HepG2 (cell line): ENCODE data around the gene DNASE2. TPM values are rescaled to one million over a fixed set of nuclear protein-coding genes. Genes with fewer than 3 reads are reported as not detected.

Experiments used
- ATF7-NPFF ChIP-seq: sonication (generic); formaldehyde crosslinking; IDR thresholded peaks from 2 replicates; pipeline ENCODE4 v1.8.1; 2023; ENCODE audit warnings: mild to moderate bottlenecking, low read depth, missing genetic modification reagents, moderate library complexity
- ELF3 ChIP-seq: IDR thresholded peaks from 2 replicates; pipeline ENCODE4 v1.6.1; 2016; ENCODE audit warnings: missing genetic modification reagents, missing compliant biosample characterization
- FOXK1 ChIP-seq: sonication (generic); formaldehyde crosslinking; IDR thresholded peaks from 2 replicates; pipeline ENCODE4 v1.4.0; 2020; ENCODE audit warnings: low read depth, missing genetic modification reagents, borderline replicate concordance
- HMGXB4 ChIP-seq, 2 experiments: sonication (generic) in 1 of 2; formaldehyde crosslinking in 1 of 2; IDR thresholded peaks; 2 replicates each; pipeline versions ENCODE4 v1.4.0 to v1.6.1; 2018 to 2020; ENCODE audit warnings: missing genetic modification reagents in 2 of 2, borderline replicate concordance in 1 of 2, low read depth in 1 of 2, mild to moderate bottlenecking in 1 of 2, missing biosample characterization in 1 of 2
- HNRNPL ChIP-seq: fragments of 200-400 bp; formaldehyde crosslinking; IDR thresholded peaks from 2 replicates; pipeline ENCODE4 v1.6.1; 2017; ENCODE audit warnings: mild to moderate bottlenecking, low read depth, low read length
- HOXA7 ChIP-seq: sonication (generic); formaldehyde crosslinking; IDR thresholded peaks from 2 replicates; pipeline ENCODE4 v1.8.1; 2022; ENCODE audit warnings: mild to moderate bottlenecking, missing genetic modification reagents, moderate library complexity
- KIAA2018 ChIP-seq: sonication (generic); formaldehyde crosslinking; IDR thresholded peaks from 2 replicates; pipeline ENCODE4 v1.5.0; 2020; ENCODE audit warnings: mild to moderate bottlenecking, missing genetic modification reagents, borderline replicate concordance
- PHF8 ChIP-seq: sonication (generic); formaldehyde crosslinking; IDR thresholded peaks from 2 replicates; pipeline ENCODE4 v1.5.0; 2020; ENCODE audit warnings: missing genetic modification reagents
- RAD51 ChIP-seq: fragments of 450-650 bp; IDR thresholded peaks from 2 replicates; pipeline ENCODE4 v1.6.1; 2016; ENCODE audit warnings: borderline replicate concordance
- SMARCE1 ChIP-seq: fragments of 450-650 bp; IDR thresholded peaks from 2 replicates; pipeline ENCODE4 v1.6.1; 2017; ENCODE audit warnings: borderline replicate concordance
- UBTF ChIP-seq: sonication (generic); formaldehyde crosslinking; IDR thresholded peaks from 2 replicates; pipeline ENCODE4 v1.4.0; 2020; ENCODE audit warnings: mild to moderate bottlenecking, missing genetic modification reagents
- ZFP41 ChIP-seq: sonication (generic); formaldehyde crosslinking; IDR thresholded peaks from 2 replicates; pipeline ENCODE4 v1.4.0; 2020; ENCODE audit warnings: mild to moderate bottlenecking, missing genetic modification reagents, borderline replicate concordance
- ZNF550 ChIP-seq: sonication (generic); formaldehyde crosslinking; IDR thresholded peaks from 2 replicates; pipeline ENCODE4 v1.4.0; 2020; ENCODE audit warnings: mild to moderate bottlenecking, missing genetic modification reagents, borderline replicate concordance
- ZNF773 ChIP-seq: sonication (generic); formaldehyde crosslinking; IDR thresholded peaks from 2 replicates; pipeline ENCODE4 v1.4.0; 2020; ENCODE audit warnings: missing genetic modification reagents, borderline replicate concordance
- ZNF792 ChIP-seq: IDR thresholded peaks from 2 replicates; pipeline ENCODE4 v1.6.1; 2016
- polyA plus RNA-seq, 8 experiments: library from polyadenylated mRNA; depleted of rRNA in 3 of 8; stranded (reverse) in 7 of 8; unstranded in 1 of 8; fragments of >200 nt; fragmentation: Illumina TruSeq in 4 of 8; extraction: Trizol in 4 of 8; gene quantifications; 2 replicates each; pipeline versions ENCODE4 v1.2.1 to v1.2.3, GENCODE V29; 2011 to 2016; ENCODE audit warnings: low read depth in 4 of 8, missing spikeins in 1 of 8, mixed read lengths in 1 of 8; ENCODE audit not compliant: insufficient read depth in 1 of 8
- total RNA-seq, 5 experiments: library from RNA; depleted of rRNA; stranded (reverse); fragments of >200 nt; fragmentation: Illumina TruSeq; extraction: Trizol; gene quantifications; 2 replicates each; pipeline ENCODE4 v1.2.3, GENCODE V29; 2016; ENCODE audit warnings: low read depth in 1 of 5

The DNASE2 gene
- total and polyA plus RNA-seq, 2 of the 13 experiments (the other 11 are each of a cell fraction or from before 2014, with no cell fraction given): 7.5 to 16.2 TPM

GRCh38 chr19:12864721-12865715 is 16.2 kb downstream of the DNASE2 start (continued):
- TF ChIP-seq HMGXB4 (CRISPR knock-in tag; IDR thresholded peaks at IDR 0.05; ENCODE audit: borderline replicate concordance in 1 of 2, low read depth in 1 of 2) (peak; percentile 29 to 41; a peak in 1 of 4 replicates), RAD51 (no peak), UBTF (CRISPR knock-in tag) (peak; percentile 59), HNRNPL (0 out of 2 replicates have a peak, but pooled peaks have one; percentile 47), HOXA7 (no peak), SMARCE1 (no peak), ELF3 (peak; percentile 38), ZFP41 (CRISPR knock-in tag) (no peak), ZNF773 (CRISPR knock-in tag) (no peak), ZNF550 (CRISPR knock-in tag) (no peak), KIAA2018 (CRISPR knock-in tag) (no peak), FOXK1 (CRISPR knock-in tag) (no peak), ZNF792 (CRISPR knock-in tag) (peak; percentile 58; the same call in 1 of the 2 replicates), ATF7-NPFF (no peak), PHF8 (CRISPR knock-in tag) (no peak)
